MM.1S (cell line): ENCODE data around the gene MRPL4.
A peak's percentile ranks its signal among the peaks of the same experiment; 100 is the strongest.

ENCODE experiments used
- DNase-seq: peaks from one replicate; pipeline ENCODE4 v3.0.0-alpha.2; 2015
- H2AFZ ChIP-seq: fragments of 300-600 bp; sonication (generic); 2 replicates; pipeline ENCODE4 v1.6.0; 2016; ENCODE audit warnings: antibody characterized with exemption, low read length
- H3F3A ChIP-seq: fragments of 300-600 bp; sonication (generic); 2 replicates; pipeline ENCODE4 v1.6.1; 2016; ENCODE audit warnings: mild to moderate bottlenecking, antibody characterized with exemption, low read length, moderate library complexity, mixed read lengths; ENCODE audit not compliant: insufficient read depth
- H3K27ac ChIP-seq: fragments of 300-600 bp; sonication (generic); 2 replicates; pipeline ENCODE4 v1.5.1; 2016; ENCODE audit warnings: mild to moderate bottlenecking, low read length
- H3K27me3 ChIP-seq: fragments of 300-600 bp; sonication (generic); replicated peaks from 2 replicates; pipeline ENCODE4 v1.6.0; 2016; ENCODE audit warnings: low read length; ENCODE audit not compliant: insufficient read depth
- H3K36me3 ChIP-seq: fragments of 300-600 bp; sonication (generic); replicated peaks from 2 replicates; pipeline ENCODE4 v1.6.1; 2016; ENCODE audit warnings: mild to moderate bottlenecking, low read length, mixed read lengths; ENCODE audit not compliant: insufficient read depth
- H3K4me1 ChIP-seq: fragments of 300-600 bp; sonication (generic); 2 replicates; pipeline ENCODE4 v1.6.1; 2016; ENCODE audit warnings: low read length, mixed read lengths
- H3K4me2 ChIP-seq: fragments of 300-600 bp; sonication (generic); 2 replicates; pipeline ENCODE4 v1.6.0; 2016; ENCODE audit warnings: low read depth, low read length
- H3K4me3 ChIP-seq: fragments of 300-600 bp; sonication (generic); 2 replicates; pipeline ENCODE4 v1.5.1; 2016; ENCODE audit warnings: low read length, mixed read lengths
- H3K79me2 ChIP-seq: fragments of 300-600 bp; sonication (generic); 2 replicates; pipeline ENCODE4 v1.6.1; 2016; ENCODE audit warnings: mixed run types, low read length, mixed read lengths
- H3K9ac ChIP-seq: fragments of 300-600 bp; sonication (generic); 2 replicates; pipeline ENCODE4 v1.6.1; 2016; ENCODE audit warnings: low read length, mixed read lengths
- H3K9me2 ChIP-seq: fragments of 300-600 bp; sonication (generic); replicated peaks from 2 replicates; pipeline ENCODE4 v1.6.1; 2016; ENCODE audit warnings: mild to moderate bottlenecking, low read length, mixed read lengths; ENCODE audit not compliant: insufficient read depth
- H3K9me3 ChIP-seq: fragments of 300-600 bp; sonication (generic); replicated peaks from 2 replicates; pipeline ENCODE4 v1.6.1; 2016; ENCODE audit warnings: mild to moderate bottlenecking, low read length, mixed read lengths; ENCODE audit not compliant: insufficient read depth
- H4K20me1 ChIP-seq: fragments of 300-600 bp; sonication (generic); 2 replicates; pipeline ENCODE4 v1.6.1; 2016; ENCODE audit warnings: mild to moderate bottlenecking, low read length, moderate library complexity, mixed read lengths; ENCODE audit not compliant: insufficient read depth
- EZH2 ChIP-seq: fragments of 300-600 bp; sonication (generic); optimal IDR thresholded peaks from 2 replicates; pipeline ENCODE3; 2017; ENCODE audit warnings: low read depth, mild to moderate bottlenecking, antibody characterized with exemption, low read length, mixed read lengths
- EZH2phosphoT487 ChIP-seq: fragments of 300-600 bp; sonication (generic); IDR thresholded peaks from 2 replicates; pipeline ENCODE4 v1.6.1; 2018; ENCODE audit warnings: antibody characterized with exemption, low read length
- TF ChIP-seq, protein P1 (sequence below): fragments of 300-600 bp; sonication (generic); IDR thresholded peaks from 2 replicates; pipeline ENCODE4 v1.5.1; 2016; ENCODE audit warnings: antibody characterized with exemption, low read length, mixed read lengths

Gene MRPL4

DNA sequence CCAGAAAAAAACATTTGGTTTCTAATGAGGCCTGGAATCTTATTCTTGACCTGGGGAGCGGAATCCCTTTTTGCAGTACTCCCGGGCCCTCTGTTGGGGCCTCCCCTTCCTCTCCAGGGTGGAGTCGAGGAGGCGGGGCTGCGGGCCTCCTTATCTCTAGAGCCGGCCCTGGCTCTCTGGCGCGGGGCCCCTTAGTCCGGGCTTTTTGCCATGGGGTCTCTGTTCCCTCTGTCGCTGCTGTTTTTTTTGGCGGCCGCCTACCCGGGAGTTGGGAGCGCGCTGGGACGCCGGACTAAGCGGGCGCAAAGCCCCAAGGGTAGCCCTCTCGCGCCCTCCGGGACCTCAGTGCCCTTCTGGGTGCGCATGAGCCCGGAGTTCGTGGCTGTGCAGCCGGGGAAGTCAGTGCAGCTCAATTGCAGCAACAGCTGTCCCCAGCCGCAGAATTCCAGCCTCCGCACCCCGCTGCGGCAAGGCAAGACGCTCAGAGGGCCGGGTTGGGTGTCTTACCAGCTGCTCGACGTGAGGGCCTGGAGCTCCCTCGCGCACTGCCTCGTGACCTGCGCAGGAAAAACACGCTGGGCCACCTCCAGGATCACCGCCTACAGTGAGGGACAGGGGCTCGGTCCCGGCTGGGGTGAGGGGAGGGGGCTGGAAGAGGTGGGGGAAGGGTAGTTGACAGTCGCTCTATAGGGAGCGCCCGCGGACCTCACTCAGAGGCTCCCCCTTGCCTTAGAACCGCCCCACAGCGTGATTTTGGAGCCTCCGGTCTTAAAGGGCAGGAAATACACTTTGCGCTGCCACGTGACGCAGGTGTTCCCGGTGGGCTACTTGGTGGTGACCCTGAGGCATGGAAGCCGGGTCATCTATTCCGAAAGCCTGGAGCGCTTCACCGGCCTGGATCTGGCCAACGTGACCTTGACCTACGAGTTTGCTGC lies 35.1 kb downstream of the MRPL4 start, which contains the start of gene ICAM4:
Gene ICAM4 (plus strand): TSS at position 153 of the 935 bp plus-strand sequence. CDS start 58 bp downstream, at position 211.
- Histone ChIP-seq H3K9me3 (no peaks in the 10 kb centered on the region), H3K4me3 (peak within 1 kb of the TSS; percentile 30), H3K27ac (no peak within 1 kb of the TSS), H3K9me2 (no peaks in the 10 kb centered on the region), H3K4me2 (peak within 1 kb of the TSS; percentile 69), H3K9ac (no peak within 1 kb of the TSS), H3K36me3 (no peaks in the 10 kb centered on the region), H3F3A (peaks cover 11% of the 10 kb centered on the region; the same call in 1 of the 2 replicates), H2AFZ (peak within 1 kb of the TSS; percentile 44), H3K4me1 (peaks cover 32% of the 10 kb centered on the region), H4K20me1 (no peaks in the 10 kb centered on the region), H3K27me3 (peaks cover 28% of the 10 kb centered on the region), H3K79me2 (no peaks in the 10 kb centered on the region)
- TF ChIP-seq EZH2: no peak
- TF ChIP-seq EZH2phosphoT487: no peak
- TF ChIP-seq, protein P1, sequence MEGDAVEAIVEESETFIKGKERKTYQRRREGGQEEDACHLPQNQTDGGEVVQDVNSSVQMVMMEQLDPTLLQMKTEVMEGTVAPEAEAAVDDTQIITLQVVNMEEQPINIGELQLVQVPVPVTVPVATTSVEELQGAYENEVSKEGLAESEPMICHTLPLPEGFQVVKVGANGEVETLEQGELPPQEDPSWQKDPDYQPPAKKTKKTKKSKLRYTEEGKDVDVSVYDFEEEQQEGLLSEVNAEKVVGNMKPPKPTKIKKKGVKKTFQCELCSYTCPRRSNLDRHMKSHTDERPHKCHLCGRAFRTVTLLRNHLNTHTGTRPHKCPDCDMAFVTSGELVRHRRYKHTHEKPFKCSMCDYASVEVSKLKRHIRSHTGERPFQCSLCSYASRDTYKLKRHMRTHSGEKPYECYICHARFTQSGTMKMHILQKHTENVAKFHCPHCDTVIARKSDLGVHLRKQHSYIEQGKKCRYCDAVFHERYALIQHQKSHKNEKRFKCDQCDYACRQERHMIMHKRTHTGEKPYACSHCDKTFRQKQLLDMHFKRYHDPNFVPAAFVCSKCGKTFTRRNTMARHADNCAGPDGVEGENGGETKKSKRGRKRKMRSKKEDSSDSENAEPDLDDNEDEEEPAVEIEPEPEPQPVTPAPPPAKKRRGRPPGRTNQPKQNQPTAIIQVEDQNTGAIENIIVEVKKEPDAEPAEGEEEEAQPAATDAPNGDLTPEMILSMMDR: no peak
- DNase-seq: no peak

- peak; percentile 55 for DNase-seq
- no peaks in the 10 kb centered on the region for H3K9me2 ChIP-seq
- peaks cover 29% of the 10 kb centered on the region for H3K27me3 ChIP-seq
- H3K27ac ChIP-seq: no peak overlapping the region
- TF ChIP-seq EZH2phosphoT487: no peak
- H2AFZ ChIP-seq: peak overlapping the region; percentile 78
- peak overlapping the region; percentile 92 for H3K4me2 ChIP-seq
- H3K4me3 ChIP-seq: peak overlapping the region; percentile 55
- peaks cover 11% of the 10 kb centered on the region; the same call in 1 of the 2 replicates for H3F3A ChIP-seq
- no peaks in the 10 kb centered on the region for H3K79me2 ChIP-seq
- H3K9me3 ChIP-seq: no peaks in the 10 kb centered on the region
- H3K36me3 ChIP-seq: no peaks in the 10 kb centered on the region
- H3K9ac ChIP-seq: peak overlapping the region; percentile 9; the same call in 1 of the 2 replicates
- H3K4me1 ChIP-seq: peaks cover 32% of the 10 kb centered on the region
- no peaks in the 10 kb centered on the region for H4K20me1 ChIP-seq
Measured at GRCh38 chr19:10288662-10289166, 36.7 kb downstream of the MRPL4 start.

- peak; percentile 83 for DNase-seq
- Histone ChIP-seq H3K4me1 (peaks cover 32% of the 10 kb centered on the region), H3K36me3 (no peaks in the 10 kb centered on the region), H3K27ac (no peak overlapping the region), H3K79me2 (no peaks in the 10 kb centered on the region), H3K4me2 (peak overlapping the region; percentile 92), H3K27me3 (peaks cover 29% of the 10 kb centered on the region), H3K9me3 (no peaks in the 10 kb centered on the region), H3F3A (peaks cover 11% of the 10 kb centered on the region; the same call in 1 of the 2 replicates), H3K9me2 (no peaks in the 10 kb centered on the region), H4K20me1 (no peaks in the 10 kb centered on the region), H3K9ac (peak overlapping the region; percentile 9; the same call in 1 of the 2 replicates), H3K4me3 (peak overlapping the region; percentile 55), H2AFZ (peak overlapping the region; percentile 78)
- TF ChIP-seq, protein P1: no peak
- TF ChIP-seq EZH2: no peak
- no peak for TF ChIP-seq EZH2phosphoT487
Measured at GRCh38 chr19:10289167-10289835, 37.3 kb downstream of the MRPL4 start.
